HG03575 (cell line): ENCODE results near the gene CACNA2D4.
"Not testable (repeated sequence)": the region's sequence is repeated elsewhere in the genome, so short reads cannot be mapped to it uniquely, and the experiment has no call there.

ENCODE experiments used
- ATAC-seq: cut with Tn5 transposase; IDR thresholded peaks from one replicate; pipeline ENCODE4 v1.9.1; 2021; ENCODE audit not compliant: unreplicated experiment, insufficient number of reproducible peaks, low FRiP score; ENCODE audit errors: extremely low read depth

The CACNA2D4 gene

DNA sequence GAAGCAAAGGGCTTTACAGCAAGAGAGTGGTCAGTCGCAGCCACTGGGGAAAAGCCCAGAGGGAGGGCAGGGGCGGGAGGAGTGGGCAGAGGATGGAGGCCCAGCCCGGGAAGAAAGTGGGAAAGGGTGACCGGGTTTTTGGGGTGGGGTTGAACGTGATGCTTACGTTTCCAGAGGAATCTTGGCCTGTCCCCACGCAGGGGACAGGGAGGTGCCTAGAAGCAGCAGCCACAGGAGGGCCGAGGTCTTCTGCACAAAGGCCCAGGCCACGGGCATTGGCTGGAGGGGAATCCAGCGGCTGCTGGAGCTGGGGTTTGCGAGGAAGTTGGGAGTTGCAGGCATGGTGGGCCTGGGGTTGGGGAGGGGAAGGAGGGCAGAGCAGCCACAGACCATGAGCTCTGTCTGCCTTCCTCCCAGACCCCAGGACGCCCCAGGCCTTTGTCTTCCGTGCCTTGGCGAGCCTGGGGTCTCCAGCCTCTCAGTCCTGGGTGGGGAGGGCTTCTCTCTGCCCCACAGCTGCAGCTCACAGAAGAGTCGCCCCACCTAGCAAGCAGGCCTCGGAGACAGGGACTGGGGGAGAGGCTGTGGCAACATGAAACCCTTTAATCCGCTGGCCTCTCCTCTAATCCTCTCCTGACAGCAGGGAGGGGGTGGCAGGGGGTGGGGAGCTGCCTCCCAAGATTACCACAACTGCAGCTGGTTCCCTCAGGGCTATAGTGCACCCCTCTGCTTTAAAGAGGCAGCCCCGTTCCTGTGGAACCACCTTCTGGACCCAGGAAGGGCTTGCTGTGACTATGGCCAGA is at the start of gene CACNA2D4:
Gene CACNA2D4, minus strand, starts transcription at position 572 of the 803 bp plus-strand sequence. Its CDS starts 179 bp downstream, at position 393.
- ATAC-seq = no peak

GRCh38 chr12:1966561-1967226 is 48.2 kb upstream of the CACNA2D4 start:
- no peak for ATAC-seq

- no peak for ATAC-seq
Measured at GRCh38 chr12:1965916-1966315, 47.5 kb upstream of the CACNA2D4 start.

- no peak for ATAC-seq
Measured at GRCh38 chr12:1962051-1963020, 43.9 kb upstream of the CACNA2D4 start.

DNA sequence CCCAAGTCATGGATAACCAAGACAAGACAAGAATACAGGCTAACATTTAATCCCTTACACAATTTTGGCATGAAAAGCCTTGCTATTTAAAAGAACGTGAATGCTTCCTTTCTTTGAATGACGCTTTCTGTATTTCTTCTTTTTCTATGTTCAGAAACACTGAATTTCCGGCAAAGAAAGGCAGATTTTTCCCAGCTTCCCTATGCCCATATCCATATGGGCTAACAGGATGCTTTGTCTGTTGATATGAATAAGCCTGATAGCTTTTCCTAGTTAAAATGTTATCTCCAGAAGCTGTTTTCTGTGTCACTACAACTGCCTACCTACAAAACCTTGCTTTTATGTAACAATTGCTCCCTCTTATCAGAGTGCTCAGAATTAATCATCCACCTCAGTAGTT is 38.3 kb upstream of the CACNA2D4 start:
- ATAC-seq = no peak

DNA sequence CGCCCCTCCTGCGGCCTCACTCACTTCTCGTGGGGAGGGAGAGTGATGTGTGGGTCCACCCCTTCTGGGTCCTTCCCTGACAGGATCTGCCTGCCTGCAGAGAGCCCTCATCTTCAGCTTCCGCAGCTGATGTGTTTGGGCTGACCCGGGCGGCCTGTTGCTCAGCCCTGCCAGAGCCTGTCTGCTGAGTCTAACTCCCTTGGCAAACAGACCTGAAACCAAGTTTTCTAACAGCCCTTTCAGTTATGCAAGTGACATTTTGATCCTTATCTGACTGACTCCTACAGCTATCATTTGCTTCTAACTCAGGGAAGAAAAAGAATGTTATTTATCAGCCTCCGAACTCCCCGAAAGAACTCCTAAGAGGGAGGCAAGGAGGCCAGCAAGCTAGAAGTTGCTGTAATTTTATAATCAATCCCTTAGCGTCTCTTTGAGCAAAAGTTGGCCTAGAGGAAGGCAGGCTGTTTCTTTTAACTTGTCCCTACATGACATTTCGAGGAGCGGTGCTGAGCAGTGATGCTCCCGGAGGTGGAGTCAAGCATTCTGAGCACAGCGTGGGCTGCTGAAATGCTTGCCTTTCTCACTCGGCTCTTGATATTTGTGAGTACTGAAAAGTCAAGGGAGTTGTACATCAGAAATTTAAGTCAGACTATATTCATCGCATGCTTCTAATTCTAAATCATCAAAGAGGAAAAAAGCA is 31.5 kb upstream of the CACNA2D4 start:
- ATAC-seq = no peak

DNA sequence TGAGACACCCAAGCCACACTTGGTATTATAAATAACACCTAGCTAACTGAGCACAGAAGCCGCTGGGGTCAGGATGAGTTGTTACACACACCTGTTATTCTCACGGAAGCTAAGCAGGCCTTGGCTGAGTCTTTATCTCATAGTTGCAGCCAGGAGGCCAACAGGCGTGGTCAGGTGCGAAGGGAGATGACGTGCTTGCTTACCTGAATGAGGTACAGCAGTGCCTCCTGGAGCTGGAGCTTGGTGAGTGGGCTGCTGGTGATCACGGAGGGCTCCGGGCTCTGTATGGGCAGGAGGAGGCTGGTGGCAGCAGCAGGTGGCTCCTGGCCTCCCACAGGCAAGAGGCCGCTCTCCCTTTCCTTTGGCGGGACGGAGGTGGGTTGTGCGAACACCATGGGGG is 30.4 kb upstream of the CACNA2D4 start:
- no peak for ATAC-seq

GRCh38 chr12:1947081-1947480 is 28.6 kb upstream of the CACNA2D4 start:
- ATAC-seq = no peak

GRCh38 chr12:1946296-1946695 is 27.8 kb upstream of the CACNA2D4 start:
- no peak for ATAC-seq

- not testable (repeated sequence) for ATAC-seq
Measured at GRCh38 chr12:1945502-1945901, 27.1 kb upstream of the CACNA2D4 start.

- ATAC-seq = no peak
Measured at GRCh38 chr12:1939801-1940607, 21.6 kb upstream of the CACNA2D4 start.

- no peak for ATAC-seq
Measured at GRCh38 chr12:1939331-1939730, 20.9 kb upstream of the CACNA2D4 start.

- no peak for ATAC-seq
Measured at GRCh38 chr12:1937481-1938224, 19.2 kb upstream of the CACNA2D4 start.

DNA sequence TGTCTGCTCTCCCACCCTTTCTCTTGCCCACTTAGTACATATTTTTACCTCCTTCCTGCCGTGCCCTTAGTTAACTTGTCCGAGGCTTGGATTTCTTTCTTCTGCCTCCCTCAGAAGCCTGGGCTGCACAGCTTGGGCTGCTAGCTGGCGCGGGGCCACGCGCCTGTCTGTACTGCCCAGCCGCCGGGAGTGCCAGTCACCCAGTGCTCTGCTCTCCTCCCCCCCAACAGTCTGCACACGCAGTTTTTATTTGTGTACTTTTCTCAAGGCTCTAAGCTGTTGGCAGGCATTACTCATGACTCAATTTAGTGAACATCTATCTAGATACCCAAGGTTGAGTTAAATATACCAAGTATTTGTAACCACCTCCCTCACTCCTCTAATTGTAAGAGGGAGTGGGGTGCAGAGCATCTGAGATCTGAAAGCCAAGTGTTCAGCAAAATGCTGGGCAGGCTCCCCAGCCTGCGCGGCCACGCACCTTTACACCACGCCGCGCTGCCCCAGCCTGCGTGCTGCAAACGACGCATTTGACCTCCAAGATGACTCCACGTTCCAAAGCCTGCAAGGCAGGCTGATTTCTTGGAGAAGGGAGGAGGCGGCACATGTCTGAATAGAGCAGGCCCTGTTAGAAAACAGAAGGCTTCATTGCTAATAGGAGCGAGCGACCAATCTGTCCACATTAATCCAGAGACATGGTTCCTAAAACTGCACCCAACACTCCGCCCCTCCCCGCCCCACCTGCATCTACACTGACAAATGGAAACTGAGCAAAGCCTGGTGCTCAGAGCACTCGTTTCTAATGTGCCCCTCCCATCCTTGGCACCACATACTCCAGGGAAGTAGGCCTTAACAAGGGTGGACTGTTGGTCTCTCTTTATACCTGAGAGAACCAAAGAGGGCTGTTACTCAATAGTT is 18.2 kb upstream of the CACNA2D4 start:
- no peak for ATAC-seq

DNA sequence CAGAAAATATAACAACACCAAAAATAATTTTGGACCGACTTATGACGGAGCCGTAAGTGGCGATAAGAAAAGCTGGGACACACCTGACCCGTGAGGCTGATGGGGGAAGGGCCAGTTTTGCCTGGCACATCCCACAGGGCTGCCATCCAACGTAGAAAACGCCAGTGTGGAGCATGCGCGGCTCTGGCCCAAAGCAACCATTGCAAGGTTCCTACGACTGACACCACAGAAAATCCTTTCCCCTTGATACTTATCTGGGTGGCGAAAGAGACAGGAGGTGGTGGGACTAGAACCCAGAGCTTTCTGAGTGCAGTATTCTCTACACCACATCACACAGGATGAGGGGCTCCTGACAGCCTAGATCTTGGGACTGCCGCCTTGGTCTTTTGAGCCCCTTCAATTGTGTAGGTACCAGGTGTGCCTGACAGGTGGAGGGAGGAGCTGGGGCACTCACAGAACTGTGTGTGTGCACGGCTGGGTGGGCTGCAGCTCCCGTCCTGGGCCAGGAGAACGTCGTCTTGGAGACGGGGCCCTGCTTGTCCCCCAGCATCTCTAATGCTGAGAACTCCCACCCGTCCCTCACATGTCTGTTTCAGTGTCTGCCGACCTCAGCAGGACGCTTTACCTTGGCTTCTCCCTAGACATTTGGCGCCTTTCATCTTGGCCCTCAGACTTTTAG is 17.4 kb upstream of the CACNA2D4 start:
- ATAC-seq = no peak

GRCh38 chr12:1935242-1935641 is 16.8 kb upstream of the CACNA2D4 start:
- no peak for ATAC-seq
